ENCODE results near the gene GLDN.

GLDN gene

DNA sequence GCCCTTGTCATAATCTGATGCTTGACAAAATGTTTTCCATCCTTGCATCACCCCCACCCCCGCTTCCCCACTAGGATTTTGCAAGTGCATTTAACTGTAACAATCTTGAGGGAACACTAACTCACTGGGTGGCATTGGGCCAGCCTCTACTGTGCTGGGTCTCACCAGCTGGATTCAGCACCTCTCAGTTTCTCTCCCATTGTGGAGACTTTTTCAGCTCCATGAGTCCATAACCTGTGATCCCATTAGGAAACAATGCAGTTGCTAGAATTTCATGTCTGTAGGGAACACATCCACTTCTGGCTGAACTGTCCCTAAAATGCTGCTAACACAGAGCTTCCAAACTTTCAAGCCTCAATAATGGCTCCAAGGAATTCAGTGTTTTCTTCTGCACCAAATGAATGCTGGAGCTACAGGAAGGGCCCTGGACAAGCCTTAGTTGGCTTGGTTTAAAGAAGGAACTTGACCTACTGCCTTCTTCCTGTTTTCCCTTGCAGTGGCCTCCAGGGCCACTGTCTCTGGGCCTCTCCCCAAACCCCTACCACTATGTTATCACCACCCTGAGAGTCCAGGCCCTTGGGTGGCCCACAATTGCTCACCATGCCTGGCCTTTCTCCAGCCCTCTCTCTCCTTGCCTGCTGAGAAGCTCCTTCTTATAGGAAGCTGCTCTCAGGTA is 18.7 kb upstream of the GLDN start:
- no peak for DNase-seq (ENCODE audit: low read depth)

DNA sequence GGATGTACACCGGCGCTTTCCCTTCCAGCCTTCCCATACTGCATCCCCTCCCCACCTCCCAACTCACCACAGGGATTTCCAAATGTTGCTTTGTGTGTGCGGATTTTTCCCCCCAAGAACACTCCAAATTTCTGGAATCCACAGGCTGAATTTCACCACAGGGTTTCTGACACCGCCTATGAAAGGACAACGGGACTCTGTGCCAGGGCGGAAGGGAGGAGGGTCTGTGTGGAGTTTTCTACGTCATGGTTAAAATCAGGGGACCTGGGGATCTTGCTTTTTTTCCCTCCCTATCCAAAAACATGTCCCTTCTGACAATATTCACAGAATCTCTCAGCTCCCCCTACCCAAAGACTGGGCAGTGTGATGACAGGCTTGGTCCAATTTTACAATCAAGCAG is 17.7 kb upstream of the GLDN start:
- DNase-seq (ENCODE audit: low read depth) = no peak

DNA sequence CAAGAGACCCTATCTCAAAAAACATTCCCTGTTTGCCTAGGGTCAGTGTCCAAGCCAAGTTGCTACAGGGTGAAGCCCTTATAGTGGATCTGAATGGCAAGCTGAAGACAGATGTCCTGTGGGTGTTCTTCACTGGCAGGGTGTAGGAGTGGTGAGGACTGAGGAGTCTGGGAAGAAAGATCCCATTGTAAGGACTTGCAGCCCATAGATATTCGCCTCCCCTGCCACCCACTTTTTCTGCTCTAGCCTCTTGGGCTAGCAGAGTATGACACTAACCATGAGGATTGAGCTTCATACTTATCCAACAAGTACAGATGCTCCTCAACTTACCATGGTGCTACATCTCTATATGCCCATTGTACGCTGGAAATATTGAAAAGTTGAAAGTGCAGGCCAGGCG is 16.3 kb upstream of the GLDN start:
- DNase-seq (ENCODE audit: low read depth) = no peak

GRCh38 chr15:51327081-51327480 is 14.4 kb upstream of the GLDN start:
- no peak for DNase-seq (ENCODE audit: low read depth)

DNA sequence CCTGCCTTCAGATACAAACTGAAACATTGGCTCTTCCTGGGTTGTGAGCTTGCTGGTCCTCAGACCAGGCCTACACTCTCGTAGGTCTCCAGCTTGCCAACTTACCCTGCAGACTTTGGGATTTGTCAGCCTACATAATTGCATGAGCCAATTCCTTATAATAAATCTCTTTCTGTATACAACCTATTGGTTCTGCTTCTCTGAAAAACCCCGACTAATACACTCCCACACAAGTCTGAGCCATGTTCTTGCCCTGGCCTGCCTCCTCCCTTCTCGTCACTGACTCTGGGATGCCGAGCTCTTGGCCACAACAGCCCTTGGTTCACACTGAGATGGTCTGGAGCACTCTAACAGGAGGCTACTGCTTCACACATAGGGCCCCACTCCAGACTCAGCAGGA is 12.5 kb upstream of the GLDN start:
- no peak for DNase-seq (ENCODE audit: low read depth)

GRCh38 chr15:51331141-51331540 is 10.3 kb upstream of the GLDN start:
- peak; percentile 71 for DNase-seq (ENCODE audit: low read depth)

- peak; percentile 61 for DNase-seq (ENCODE audit: low read depth)
Observed at GRCh38 chr15:51332206-51333147, 9.0 kb upstream of the GLDN start.

GRCh38 chr15:51333571-51333970 is 7.9 kb upstream of the GLDN start:
- DNase-seq (ENCODE audit: low read depth) = no peak

GRCh38 chr15:51334011-51334451 is 7.4 kb upstream of the GLDN start:
- no peak for DNase-seq (ENCODE audit: low read depth)

- no peak for DNase-seq (ENCODE audit: low read depth)
Observed at GRCh38 chr15:51335087-51335486, 6.4 kb upstream of the GLDN start.

DNA sequence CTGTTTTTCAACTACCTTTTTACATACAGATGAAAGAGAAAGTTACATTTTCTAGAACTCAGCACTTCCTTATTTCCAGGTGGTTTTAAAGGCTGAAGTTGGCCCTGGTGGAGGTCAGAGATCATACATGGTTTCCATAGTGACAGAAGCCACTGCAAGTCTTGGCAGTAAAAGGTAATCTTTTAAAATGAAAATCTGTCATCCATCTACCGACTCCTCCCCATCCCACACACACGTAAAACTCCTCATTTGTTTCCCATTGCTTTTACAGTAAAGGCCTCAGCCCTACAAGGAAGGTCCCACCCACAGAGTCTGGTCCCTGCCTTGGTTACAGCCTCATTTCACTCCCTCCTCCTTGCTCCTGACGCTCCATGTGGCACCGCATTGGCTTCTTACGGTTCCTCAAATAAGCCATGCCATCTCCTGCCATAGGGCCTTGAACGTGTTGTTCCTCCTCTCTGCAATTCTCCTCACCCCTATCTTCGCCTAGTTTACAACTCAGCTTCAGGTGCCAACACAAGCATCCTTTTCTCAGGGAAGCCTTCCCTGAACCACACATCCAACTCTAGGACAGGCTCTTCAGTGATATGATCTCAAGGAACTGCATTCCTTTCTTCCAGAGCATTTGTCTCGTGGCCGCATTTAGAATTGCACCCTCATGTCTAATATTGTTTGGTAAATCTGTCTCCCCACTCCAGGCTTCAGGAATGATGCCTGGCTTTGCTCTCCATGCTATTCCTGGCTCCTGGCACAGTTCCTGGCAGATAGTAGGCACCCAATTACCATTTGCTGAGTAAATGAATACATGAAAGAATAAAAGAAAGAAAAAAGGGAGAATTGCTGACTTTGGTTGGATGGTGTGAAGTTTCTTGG is 5.7 kb upstream of the GLDN start:
- peak; percentile 15 for DNase-seq (ENCODE audit: low read depth)

DNA sequence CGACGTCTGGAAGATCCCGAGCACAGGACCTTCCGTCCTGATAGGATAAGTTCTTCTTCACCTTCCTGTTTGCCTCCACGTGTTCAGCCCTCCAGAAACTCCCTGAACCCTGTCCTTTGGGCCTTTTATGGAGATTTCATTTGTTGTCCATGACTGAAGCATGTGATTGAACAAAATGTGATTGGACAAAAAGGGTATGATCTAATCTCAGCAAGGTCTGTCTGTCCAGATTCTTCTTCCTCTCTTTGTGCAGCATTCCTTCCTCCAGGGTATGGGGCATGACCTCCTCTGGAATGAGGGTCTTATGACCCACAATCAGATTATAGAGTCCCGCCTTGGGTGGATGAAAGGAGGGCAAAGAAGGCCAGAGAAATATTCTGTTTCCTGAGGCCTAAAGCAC is 3.0 kb upstream of the GLDN start, which contains the start of gene CYP19A1:
Gene CYP19A1, minus strand, starts transcription at position 101 of the 400 bp plus-strand sequence. CDS start 95,684 bp downstream, outside the sequence.
- DNase-seq (ENCODE audit: low read depth) = no peak

GRCh38 chr15:51342227-51342999 is 958 bp downstream of the GLDN start:
- no peak for DNase-seq (ENCODE audit: low read depth)

- no peak for DNase-seq (ENCODE audit: low read depth)
Observed at GRCh38 chr15:51343466-51343865, 2.0 kb downstream of the GLDN start.

- no peak for DNase-seq (ENCODE audit: low read depth)
Observed at GRCh38 chr15:51346136-51346535, 4.7 kb downstream of the GLDN start.

- DNase-seq (ENCODE audit: low read depth) = no peak
Observed at GRCh38 chr15:51348688-51349087, 7.2 kb downstream of the GLDN start.

GRCh38 chr15:51349156-51349844 is 7.8 kb downstream of the GLDN start:
- DNase-seq (ENCODE audit: low read depth) = no peak

GRCh38 chr15:51350723-51351122 is 9.3 kb downstream of the GLDN start:
- DNase-seq (ENCODE audit: low read depth) = no peak

DNA sequence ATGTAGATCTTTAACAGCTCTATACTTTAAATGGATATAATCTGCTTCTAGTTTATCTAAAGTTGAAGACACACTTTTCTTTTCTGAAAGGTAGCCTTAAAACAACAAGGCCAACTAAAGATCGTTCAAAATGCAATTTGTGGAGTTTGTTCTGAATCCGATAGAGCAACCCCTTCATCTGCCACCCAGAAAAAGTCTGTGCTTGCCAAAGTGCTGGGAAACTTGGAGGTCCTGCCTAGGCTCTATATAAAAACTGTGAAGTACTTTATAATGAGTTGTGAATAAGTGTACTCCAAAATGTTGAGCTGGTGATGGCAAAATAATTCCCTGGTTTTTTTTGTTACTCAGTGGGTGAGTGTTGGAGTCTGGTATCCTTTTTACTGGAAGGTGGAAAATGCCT is 12.5 kb downstream of the GLDN start:
- DNase-seq (ENCODE audit: low read depth) = no peak

GRCh38 chr15:51355096-51355495 is 13.6 kb downstream of the GLDN start:
- DNase-seq (ENCODE audit: low read depth) = no peak

- no peak for DNase-seq (ENCODE audit: low read depth)
Observed at GRCh38 chr15:51356147-51356546, 14.7 kb downstream of the GLDN start.

Measured in amniotic epithelial cell (primary cell).